ENCODE measurements around the gene PRR18.

DNA sequence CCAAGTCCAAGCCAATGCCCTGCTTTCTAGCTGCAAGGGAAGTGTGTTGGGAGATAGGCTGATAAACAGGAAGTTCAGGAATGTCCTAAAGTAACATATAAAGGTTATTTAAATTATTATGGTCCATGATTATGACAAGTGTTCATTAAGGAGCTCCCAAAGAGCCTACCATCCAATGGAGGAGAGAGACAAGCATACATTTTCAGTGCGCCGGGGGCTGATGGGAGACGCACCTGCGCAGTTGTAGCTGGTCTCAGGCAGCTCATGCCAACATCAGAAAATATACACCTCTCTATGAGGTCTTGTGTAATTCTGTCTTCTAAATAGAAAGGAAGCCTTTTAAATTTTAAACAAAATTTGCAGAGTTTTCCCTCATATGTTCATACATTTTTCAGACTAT, 46.8 kb upstream of the PRR18 start:
- TF ChIP-seq POLR2AphosphoS5 (IDR thresholded peaks at IDR 0.05; ENCODE audit: low read depth, low read length) (no peak), POLR2A (IDR thresholded peaks at IDR 0.05; ENCODE audit: low read depth, low read length) (no peak)

All from GM12892 (cell line).